GM21825 (cell line): Measurements from ENCODE around the gene FAR2.
A peak's percentile ranks its signal among the peaks of the same experiment; 100 is the strongest.
"Not testable (repeated sequence)": the region's sequence is repeated elsewhere in the genome, so short reads cannot be mapped to it uniquely, and the experiment has no call there.

Source experiments
- ATAC-seq: cut with Tn5 transposase; IDR thresholded peaks from one replicate; pipeline ENCODE4 v1.9.1; 2021; ENCODE audit warnings: mild to moderate bottlenecking, moderate library complexity; ENCODE audit not compliant: unreplicated experiment

Gene FAR2

DNA sequence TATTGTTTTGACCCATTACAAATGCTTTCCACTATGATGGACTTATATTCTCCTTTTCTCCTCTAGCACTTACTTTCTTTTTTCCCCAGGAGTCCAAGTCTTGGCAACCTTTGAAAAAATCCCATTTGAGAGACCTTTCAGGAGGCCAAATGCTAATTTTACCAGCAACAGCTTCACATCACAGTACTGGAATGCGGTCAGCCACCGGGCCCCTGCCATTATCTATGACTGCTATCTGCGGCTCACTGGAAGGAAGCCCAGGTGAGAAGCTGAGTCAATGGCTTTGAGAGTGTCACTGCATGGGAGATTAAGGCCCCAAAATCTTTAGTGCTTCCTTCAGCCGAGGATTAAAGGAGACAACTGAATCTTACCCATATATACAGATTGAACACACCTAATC, 167.7 kb downstream of the FAR2 start:
- no peak for ATAC-seq

DNA sequence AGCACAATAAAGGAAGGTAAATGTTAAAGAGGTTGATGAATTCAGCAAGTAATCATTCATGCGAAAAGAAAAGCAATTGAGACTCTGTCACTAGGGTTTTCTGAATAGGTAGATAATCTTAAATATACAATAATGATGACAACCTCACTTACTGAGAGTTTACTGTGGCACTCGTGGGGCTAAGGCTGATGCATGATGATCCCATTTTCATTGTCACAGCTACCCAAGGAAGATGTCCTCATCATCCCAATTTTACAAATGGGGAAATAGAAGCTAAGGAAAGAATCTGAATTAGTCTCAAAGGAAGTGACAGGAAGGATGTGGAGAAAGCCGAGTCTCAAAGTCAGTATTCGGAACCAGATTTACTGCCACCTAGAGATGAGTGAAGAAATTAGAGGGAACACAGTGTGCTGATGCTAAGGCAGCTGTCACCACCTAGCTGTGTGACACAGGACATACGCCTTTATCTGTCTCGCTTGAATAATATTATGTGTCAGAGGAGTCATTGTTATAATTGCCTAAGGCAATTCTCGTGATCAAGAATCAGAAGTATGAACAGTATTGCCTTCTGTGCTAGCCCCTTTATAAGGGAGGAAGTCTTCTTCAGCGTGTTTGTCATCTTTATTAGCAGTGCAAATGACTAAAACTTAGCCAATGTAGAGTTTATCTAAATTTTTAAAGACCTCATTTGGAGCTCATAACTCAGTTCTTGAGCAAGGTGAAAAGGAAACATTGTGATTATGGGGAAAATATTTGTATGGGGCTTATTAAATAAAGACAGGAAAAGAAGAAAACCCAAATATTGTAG, 168.7 kb downstream of the FAR2 start:
- peak; percentile 98 for ATAC-seq

DNA sequence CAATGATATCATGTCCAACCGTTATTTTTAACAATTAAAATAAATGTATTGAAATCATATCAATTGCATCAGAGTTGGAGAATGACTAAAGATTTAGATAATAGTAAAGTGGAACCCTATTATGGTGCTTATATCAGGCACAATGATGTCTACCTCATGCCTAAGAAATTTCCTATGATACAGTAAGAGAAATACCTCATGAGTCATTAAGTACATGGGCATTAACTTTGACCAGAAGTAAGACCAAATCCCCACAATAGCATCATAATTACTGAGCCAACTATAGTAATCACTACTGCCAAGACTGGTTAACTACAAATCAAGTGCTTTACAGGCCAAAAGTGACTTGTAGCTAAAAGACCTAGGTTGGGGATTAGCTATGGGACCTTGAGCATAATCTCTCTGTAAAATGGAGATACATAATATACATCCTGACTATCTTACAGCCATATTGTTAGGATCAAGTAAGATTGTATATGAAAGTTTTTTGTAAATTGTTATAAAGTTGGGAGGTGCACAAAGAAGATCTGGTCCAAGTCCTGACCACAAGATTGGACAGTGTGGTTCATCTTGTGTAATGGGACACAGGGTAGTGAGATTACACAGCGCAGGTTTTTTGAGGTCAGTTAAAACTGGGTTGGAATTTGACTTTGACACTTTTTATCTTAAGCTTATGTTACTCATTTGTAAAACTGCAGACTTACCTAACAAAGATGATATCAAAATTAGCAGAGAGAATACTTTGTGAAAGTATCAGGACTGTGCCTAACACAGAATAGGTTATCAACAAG, 171.4 kb downstream of the FAR2 start:
- ATAC-seq: no peak

DNA sequence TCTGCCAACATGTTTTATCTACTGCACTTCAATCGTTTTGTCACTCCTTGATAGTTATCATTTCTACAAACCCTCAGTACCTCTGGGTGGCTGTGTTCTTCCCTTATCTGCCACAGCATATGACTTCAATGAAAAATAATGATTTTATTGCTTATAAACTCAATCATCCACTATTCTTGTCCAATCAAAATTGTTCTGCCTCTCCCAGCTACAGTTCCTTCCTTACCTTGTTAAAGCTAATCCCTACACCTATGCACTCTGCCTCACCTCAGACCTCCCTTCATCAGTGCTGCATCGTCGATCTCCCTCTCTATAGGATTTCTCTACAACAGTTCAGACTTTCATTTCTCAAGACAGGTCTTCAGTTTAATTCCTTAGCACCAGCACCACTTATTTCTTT, 173.1 kb downstream of the FAR2 start:
- ATAC-seq: no peak

DNA sequence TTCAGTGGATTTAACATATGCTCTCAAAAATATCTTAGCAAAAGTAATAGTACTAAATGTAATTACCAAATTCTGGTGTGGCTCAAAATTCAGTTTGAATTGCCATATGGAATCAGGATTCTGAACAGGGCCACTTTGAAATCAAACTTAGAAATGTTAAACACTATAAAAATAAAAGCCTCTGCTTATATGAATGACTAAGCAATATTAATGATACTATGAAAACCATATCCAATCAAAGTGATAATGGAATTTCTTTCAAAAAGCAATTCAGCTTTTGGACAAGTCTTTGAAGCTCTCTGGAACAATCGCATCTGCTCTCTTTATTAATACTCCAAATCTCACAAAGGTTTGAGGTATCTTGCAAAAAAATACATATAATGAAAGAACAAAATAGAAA, 180.3 kb downstream of the FAR2 start:
- ATAC-seq: no peak

DNA sequence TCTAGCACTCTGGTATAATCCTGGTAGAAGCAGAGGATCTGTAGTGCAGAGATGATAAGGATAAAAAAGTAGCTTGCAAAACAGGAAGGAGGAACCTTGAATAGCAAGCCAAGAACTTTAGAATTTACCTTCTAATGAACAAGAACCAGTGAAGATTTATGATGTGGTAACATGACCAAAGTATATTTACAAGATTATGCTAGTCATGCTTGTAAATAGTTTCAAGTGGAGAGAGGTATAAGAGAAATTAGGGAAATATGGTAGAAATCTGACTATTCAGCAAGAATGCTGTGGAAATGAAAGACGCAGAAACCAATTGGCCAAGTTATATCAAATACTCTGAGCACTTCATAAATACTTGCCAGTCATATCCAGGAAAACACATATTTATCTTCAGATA, 184.1 kb downstream of the FAR2 start:
- no peak for ATAC-seq

DNA sequence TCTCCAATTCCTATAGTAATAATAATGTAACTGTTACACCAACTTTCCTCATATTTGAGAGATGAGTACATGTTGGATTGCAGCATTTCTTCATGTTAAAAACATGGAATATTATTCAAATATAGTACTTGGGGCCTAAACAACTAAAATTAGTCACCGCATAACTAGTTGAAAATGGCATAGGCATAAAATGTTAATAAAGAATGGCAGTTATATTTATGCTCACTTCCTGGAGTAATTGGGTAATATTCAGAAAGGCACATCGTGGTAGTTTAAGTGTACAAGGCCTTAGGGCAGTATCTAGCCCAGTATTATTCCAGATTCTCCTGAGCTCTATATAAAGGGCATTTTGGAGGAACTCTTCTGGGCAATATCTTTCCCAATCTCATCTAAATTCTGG, 185.9 kb downstream of the FAR2 start:
- ATAC-seq: no peak

DNA sequence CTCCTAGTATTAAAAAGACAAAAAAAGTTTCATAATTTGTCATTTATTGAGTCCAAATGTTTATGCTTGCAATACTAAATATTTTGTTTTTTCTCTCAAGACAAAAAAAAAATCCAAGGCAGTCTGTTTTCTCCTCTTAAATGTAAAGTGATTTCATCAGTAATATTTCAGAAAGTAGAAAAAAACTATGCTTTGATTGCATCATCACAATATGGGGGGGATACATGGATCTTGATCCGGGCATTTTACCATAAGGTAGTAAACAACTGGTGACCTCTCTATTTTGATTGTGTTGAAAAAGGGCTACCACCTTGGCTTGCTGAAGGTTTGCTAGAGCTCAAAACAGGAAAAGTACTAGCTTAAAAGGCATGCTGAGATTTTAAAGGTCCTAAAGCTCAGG, 188.2 kb downstream of the FAR2 start:
- ATAC-seq: no peak

DNA sequence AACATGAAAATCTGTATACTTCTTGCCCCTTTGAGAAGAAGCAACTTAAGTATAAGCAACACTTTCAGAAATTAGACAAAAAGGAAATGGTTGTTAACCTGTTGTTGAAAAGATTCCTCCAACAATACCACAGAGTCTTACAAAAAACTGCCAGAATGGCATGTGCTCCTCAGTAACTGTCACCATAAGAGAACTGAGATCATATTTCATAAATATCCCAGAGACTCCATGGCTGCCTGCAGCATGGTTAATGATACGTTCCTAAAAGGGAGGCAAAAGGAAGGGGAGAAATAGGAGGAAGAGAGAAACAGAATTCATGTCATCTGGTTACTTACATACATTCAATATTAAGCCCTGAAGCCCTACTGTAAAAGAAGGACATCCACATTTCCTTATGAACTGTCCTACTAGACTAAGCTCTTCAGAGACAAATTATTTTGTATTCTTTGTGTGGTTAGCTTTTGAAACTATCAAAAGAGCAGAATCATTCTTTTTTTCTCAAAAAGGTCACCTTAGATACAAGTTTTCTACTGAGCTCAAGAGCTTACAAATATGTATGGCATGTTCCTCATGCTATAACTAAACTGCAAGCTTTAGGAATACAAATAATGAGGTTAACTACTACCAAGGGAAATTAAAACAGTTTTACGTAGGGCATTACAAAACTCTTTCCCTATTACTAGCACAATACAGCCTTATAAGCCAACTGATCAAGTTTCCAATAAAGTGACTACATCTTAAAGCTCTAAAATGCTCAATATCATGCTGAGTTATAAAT, 194.1 kb downstream of the FAR2 start:
- no peak for ATAC-seq

DNA sequence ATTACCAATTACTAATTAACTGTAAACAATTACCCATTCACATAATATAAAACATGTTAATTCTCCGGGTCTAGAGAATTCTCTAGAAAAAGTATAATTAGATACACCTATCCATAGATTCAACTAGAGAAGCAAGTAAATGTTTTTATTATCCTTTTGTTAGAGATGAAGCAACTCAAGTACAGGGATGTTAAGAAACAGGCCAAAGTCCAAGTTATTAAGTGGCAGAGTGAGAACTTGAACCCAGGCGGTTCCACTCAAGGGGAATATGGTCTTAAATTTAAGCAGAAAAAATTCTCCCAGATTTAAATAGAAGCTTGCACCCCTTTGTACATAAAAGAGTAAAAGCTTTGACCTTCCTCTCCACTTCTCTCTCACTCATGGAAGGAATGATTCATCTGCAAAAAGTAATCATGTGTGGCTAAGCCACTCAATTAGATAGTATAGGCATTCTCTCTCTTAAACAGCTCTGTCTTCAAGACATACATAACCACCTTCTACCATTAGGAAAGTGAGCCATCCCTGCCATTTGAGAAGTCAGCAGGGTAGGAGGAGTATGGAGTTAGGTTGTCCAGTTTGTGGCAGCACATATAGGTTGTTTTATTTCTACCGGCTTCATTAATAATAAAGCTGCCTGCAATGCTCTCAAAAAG, 197.8 kb downstream of the FAR2 start:
- no peak for ATAC-seq

DNA sequence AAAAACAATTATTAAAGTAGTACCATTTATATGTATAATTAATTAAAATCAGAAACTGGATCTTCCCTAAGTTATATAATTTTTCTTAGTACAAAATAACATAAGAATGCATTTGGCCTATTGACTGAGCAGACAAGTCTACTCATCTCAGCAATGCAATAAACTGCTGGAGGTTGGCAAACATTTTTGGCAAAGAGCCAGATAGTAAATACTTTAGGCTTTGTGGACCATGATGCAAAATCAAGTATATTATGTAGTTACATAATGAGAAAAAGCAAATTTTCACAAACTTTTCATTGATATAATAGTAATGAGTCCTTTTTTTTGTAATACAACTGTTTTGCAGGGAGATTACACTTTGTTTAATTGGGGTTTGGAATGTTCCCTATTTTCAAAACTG, 201.0 kb downstream of the FAR2 start:
- ATAC-seq: no peak

DNA sequence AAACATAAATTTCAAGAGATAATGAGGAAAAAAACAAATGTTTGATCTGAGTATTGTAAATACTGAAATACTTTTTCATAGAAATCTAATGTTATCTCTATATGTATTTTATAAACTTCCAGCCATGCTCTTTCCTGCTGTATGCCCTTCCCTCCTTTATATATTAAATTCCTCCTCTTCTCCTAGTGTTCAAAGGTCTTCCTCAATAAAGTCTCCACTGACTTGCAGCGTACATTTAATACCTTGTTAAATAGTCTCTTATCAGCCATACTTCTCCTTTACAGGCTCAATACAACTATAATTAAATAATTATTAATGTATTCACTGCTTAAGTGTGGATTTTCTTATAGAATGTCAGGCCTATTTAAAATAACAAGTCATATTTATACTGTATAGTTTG, 205.9 kb downstream of the FAR2 start:
- no peak for ATAC-seq

DNA sequence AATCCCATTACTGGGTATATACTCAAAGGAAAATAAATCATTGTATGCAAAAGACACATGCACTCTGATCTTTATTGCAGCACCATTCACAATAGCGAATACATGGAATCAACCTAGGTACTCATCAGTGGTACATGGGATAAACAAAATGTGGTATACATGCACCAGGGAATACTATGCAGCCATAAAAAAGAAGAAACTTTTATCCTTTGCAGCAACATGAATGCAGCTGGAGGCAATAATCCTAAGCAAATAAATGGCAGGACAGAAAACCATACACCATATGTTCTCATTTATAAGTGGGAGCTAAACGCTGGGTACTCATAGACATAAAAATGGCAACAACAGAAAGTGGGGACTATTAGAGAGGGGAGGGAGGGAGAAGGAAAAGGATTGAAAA, 216.0 kb downstream of the FAR2 start:
- ATAC-seq: no peak

DNA sequence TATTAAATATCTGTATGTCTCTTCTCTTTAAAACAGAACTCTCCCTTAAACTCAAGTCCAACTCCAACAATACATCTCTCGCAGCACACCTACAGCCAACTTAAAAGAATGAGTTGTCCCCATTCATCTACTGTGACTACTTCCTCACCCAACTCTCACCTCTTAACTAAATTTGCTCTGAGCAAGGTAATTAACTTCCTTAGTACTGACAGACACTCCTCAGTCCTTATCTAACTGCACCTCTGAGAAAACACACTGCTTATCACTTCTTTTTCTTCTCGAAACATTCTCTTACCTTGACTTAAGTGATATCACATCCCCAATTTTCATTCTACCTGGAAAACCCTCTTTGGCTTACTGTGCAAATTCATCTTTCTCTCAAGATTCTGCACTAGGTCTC, 224.9 kb downstream of the FAR2 start:
- no peak for ATAC-seq

DNA sequence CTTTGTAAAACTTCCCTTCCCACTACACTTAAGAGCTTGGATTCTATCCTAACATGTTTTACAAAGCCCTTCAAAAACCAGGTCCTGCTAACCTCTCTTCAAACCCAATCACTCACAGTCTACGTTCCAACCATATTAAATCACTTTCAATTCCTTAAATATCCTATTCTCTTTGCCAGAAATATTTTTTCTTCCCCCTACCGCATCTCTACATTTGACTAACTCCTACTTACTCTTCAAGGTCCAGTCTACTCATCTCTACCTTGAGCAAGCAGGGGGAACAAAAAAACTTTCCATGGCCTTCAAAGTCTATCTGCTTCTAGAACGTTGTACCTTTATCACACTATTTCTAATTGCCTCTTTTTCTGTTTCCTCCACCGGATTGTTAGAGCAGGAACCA, 225.8 kb downstream of the FAR2 start:
- no peak for ATAC-seq

DNA sequence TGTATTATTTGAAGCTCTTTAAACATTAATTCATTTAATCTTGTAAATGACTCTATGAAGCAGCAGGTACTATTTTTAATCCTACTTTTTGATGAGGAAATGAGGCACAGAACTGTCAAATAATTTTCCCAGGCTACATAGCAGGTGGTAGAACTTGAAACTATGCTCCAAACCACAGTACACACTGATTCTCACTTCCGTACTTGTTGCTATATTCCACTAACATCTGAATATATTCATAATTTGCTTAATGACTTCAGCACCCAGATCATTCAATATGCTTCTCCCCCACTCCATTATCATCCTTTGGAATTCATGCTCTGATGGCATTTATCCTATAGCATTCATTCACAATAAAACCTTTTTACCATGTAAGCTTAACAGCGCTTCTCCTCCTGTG, 227.0 kb downstream of the FAR2 start:
- ATAC-seq: no peak

DNA sequence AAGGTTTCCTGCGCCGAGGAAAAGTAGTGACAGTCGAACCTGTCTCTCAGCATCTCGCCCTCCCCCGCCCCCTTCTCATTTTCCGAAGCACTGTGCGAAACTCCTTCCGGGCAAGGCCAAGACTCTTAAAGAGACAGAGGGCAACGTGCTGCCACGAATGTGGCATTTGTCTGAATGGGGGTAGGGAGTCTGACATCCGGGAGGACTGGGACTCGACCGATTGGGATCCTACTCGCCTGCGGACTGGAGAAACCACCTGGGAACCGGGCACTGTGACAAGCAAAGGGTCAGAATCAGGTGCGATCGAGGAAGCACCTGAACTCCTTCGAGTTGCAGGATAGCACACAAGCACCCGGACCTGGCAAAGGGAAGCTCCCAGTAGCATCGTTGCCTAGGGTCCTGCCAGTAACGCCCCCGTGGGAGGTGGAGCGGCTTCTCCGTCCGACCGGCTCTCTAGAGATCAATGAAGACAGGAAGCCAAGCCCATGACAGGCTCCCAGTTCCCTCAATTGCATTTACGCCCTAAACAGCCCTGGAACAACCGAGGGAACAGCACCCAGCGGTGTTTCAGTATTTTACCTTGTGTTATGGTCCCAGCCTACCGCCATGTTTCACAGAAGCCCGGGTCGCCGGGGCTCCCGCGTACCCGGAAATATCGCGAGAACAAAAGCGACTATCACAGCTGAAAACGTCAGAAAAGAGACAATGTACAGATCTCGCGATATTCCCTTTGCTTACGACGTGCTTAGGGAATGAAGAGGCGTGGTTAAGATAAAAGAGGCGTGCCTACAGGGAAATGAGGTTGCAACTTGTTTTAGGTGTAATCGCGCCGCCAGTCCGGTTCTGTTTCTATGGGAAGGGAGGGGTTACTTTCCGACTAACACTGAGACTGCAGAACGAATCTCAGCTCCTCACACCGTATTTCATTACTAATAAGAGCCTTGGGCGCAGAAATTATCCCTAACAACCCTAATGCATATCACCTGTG, 231.8 kb downstream of the FAR2 start, which contains the start of gene ERGIC2:
ERGIC2 (minus strand) TSS at position 637 of the 988 bp plus-strand sequence. CDS start 9,539 bp downstream, outside the sequence.
- ATAC-seq: peak; percentile 98

DNA sequence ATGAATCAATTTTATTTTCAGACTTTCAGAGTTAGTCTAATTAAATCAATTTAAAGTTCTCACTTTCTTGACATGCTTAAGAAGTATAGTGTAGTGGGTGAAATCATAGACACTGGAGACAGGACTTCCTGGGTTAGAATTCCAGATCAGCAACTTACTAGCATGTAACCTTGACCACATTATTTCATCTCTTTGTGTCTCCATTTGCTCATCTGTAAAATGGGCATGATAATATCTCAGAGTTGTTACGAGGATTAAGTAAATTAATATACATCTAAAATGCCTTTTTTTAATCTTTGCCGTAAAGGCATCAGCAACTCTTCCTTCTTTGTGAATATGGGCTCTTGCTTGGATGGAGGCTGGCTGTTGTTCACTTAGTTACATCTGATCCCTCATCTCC, 233.2 kb downstream of the FAR2 start:
- no peak for ATAC-seq

DNA sequence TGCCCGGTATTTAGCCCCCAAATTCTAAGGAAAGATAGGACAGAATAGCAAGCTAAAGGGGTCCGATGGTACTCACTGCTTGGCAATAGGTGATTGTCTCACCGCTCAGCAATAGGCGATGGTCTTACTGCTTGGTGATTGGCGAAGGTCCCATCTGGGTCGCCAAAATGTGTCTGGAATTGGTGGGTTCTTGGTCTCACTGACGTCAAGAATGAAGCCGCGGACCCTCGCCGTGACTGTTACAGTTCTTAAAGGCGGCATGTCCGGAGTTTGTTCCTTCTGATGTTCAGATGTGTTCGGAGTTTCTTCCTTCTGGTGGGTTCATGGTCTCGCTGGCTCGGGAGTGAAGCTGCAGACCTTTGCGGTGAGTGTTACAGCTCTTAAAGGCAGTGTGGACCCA, 236.1 kb downstream of the FAR2 start:
- ATAC-seq: not testable (repeated sequence)
